ENCODE results near the gene TPPP3.
A peak's percentile ranks its signal among the peaks of the same experiment; 100 is the strongest.

TPPP3 gene

GRCh38 chr16:67403976-67404555, 10.8 kb upstream of the TPPP3 start:
- DNase-seq, result no peak

DNA sequence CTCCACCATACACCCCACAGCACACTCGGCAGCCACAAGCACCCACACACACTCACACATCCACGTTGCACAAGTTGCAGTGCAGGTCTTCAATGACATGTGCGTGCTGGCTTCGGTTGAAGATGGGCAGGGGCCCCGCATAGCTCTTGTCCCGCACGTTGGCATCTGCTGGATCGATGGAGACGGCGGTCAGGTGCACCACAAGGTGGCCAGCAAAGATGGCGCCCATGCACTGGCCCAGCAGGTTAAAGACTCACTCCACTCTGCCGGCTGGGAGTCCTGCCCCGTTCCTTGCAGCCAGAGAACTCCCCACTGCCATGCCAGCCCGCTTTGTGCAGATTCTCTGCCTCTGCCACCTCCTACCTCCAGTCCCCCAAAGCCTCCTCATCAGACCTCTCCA, 7.6 kb upstream of the TPPP3 start:
- DNase-seq, result no peak

DNA sequence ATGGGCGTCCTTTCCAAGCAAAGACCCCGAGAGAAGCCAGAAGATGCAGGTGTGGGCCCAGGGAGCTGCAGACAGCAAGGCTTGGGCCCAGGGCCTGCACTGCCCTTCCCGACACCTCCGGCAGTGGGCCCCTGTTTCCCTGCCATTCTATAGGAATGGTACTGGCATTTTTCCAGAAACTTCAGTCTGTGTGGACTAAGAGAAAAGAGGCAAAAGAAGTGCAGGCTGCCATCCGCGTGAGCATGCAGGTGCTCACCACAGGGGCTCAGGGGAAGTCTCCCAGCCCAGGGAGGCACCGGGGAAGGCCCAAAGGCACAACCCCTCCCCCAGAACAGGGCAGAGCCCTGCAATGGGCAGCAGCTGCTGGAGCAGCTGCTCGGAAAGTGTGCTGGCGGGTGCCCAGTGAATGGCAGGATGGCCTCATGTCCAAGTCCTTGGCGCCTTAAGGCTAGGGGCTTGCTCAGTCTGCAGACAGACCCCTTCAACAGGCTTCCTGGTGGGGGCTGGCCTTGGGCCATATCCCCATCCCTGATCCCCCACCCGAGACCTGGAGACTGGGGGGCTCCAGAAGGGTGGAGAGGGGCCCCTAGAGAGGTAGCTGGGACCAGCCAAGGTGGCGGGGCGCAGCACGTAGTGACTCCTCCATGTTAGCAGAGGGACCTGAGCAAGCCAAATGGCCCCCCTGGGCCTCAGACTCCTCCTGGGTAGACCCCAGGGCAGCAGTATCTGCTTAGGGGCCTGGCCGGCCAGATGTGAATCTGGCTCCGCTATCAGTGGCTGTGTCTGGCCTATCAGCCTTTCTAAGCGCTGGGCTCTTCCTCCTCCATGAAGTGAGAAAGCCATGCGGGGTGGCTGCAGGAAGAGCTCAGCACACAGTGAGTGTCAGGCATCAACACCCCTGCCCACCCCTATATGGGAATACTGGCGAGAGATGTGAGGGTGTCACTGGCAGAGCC, 6.7 kb upstream of the TPPP3 start:
- DNase-seq, result peak in 1 of 2 experiments; percentile 53

- no peak for DNase-seq
These were observed 6.0 kb upstream of the TPPP3 start for GRCh38 chr16:67399218-67399733.

DNA sequence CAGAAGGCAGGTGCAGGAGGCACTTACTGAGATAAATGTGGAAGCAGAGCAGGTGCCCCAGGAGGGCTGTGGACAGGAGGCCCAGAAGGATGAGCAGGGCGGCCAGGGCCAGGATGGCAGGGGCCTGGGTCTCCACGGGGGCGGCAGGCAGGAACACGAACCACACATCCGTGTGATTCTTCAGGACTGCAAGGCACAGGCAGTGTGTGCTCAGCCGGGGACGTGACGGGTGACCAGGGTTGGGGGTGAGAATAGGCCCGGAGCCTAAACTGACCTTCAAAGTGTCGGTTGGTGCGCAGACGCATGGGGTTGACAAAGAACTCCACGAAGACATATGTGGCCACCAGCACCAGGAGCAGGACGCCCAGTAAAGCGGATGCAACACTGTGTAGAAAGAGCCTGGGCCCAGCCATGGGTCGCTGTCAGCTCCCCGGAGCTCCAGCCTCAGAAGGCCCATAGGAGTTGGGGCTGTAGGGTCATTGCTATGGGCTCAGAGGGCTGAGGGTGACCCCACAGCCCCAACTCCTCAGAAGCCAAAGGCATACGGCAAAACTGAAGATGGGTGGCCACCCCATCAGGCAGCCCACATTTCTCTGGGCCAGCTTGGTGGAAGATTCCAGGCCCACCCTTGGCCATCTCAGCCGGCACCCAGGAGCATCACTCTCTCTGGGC, 5.4 kb upstream of the TPPP3 start:
- no peak for DNase-seq

GRCh38 chr16:67397812-67398545, 4.7 kb upstream of the TPPP3 start:
- DNase-seq, result no peak

DNA sequence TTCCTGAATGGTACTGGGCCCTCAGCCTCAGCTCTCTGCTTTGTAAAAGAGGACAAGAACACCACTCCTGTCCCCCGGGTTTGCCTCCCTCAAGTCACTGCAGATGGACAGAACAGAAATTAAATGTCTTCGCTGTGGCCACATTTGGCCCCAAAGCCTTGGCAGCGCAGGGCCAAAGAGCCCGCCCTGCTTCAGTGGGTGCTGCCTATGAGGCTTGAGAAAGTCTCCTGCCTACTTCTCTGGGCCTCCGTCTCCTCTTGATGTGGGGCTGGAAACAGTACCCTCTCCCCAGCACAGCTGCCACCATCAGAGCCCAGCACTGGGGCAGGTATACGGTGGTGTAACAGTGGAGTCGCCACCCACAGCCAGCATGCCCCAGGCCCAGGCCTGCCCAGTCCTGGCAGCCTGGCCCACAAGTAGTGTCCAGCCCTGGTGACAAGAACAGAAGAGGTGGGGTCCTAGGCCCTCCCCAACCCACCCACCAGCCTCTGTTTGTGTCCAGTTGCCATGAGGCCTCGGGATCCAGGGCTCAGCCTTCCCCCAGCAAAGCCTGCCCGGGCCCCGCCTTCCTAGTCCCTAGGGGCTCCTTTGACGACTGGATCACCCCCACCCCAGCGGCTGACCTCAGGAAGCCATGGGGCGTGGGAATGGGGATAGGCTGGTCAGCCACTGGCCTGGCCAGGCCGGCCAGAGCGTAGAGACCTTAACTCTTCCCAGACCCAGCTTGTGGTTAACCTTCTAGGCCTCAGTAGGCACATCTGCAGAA, 3.9 kb upstream of the TPPP3 start:
- no peak for DNase-seq

- peak in 1 of 2 experiments; percentile 40 for DNase-seq
These were observed 3.1 kb upstream of the TPPP3 start for GRCh38 chr16:67396159-67397035.

DNA sequence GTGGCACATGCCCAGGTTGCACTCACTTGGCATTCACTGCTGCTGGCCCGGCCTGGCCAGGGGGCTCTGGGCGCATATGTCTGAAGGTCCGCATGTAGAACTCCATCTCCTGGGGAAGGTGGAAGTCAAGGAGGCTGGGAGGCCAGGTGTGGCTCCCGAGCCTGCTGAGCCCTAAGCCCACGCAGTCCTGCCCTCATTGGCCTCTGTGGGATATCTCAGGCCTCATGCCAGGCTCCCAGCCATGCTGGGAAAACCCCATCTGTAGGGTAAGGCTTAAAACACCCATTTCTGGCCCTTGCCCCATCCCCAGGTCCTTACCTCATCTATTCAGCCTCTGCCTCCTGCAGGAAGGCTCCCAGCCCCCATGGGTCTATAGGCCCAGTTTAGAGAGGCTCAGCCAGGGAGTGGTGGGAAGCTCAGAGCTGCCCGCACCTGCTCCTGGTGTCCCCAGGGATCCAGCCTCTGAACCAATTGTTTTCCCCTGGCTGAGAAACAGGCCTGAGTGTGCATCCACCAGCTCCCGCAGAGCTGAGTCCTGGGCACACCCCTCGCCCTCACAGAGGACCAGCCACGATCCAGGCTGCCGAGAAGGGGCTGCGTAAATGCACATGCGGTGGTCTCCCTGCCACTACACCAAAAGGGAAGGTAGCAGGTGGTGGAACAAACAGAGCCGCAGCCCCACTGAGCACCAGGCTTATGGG, 2.3 kb upstream of the TPPP3 start:
- no peak for DNase-seq

- no peak for DNase-seq
These were observed 1.8 kb upstream of the TPPP3 start for GRCh38 chr16:67395105-67395457.

DNA sequence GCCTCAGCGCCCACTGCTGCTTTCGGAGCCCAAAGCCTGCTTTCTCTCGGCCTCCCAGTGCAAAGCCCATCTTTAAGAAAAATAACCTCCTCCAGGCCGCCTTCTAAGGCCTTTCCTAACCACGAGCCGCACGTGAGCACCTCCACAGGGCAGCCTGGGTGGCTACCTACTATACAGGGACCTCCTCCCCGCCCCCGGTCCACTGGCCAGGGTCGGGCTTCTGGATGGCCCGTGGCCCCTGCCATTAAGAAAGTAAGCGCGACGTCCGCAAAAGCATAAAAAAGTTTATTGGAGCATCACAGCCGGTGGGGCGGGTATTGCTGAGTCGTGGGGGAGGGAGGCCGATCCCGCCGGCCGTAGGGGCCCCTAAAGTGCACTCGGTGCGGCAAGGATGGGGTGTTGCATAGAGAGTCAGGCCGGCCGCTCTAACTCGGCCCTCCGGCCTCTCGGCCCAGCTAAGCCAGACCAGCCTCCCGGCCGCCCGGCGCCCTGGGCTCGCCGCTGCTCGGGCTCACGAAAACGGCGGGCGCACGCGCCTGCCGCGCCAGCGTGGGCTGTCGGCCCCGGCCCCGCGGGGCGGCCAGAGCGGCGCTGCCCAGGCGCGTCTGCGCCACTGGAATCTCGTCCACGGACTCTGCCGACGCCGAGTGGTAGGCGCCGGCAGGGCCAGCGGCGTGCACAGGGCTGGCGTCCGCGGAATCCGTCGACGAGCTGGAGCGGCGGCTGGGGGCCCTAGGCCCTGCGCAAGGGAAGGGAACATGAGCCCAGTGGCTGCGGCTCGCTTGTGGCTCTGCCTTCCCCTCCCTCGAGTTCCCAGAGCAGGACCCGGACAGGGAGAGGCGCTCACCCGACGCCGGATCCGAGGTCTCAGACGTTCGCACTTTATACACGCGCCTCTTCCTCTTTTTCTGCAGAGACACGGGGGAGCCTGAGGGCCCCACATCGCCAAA, 1.1 kb upstream of the TPPP3 start:
- DNase-seq, result no peak

GRCh38 chr16:67393788-67394154, 473 bp upstream of the TPPP3 start:
- no peak for DNase-seq

GRCh38 chr16:67392301-67393059, 818 bp downstream of the TPPP3 start:
- no peak for DNase-seq

DNA sequence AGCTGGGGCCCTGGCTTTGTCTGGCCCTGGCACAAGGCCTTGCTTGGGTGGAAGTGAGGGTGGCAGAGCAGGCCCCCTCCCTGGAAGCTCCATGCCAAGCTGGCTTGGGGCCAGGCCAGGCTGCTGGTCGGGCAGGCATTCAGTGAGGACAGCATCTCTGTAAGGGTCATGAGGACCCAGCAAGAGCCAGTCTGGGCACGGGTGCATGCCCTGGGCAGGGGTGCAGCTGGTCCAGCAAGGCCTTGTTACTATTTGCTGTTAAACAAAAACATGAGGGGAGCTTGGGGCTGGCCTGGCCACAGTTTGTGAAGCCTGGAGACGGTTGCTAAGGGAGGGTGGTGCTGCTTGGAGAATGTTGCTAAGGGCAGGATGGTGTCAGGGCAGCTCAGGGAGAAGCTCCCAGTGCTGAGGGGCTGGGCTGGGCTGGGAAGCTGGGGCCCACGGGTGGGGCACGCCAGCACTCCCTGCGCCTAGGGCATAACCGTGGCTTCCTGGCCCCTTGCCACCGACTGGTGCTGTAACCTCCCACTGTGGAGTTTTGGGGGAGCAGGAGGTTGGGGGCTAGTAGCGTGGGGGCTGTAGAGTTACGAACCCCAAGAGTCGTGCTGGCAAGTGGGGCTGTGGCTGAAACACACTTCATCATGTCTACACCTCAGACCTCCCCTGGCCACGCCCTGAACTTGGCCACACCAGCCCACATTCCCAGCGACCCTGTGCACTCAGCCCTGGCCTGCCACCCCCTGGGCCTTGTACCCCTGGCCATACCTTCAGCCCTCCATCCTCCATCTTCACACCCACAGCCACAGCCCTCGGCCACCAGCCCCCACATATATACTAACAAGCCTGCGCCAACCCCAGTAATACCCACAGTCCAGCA, 1.6 kb downstream of the TPPP3 start:
- peak in 1 of 2 experiments; percentile 45 for DNase-seq

DNA sequence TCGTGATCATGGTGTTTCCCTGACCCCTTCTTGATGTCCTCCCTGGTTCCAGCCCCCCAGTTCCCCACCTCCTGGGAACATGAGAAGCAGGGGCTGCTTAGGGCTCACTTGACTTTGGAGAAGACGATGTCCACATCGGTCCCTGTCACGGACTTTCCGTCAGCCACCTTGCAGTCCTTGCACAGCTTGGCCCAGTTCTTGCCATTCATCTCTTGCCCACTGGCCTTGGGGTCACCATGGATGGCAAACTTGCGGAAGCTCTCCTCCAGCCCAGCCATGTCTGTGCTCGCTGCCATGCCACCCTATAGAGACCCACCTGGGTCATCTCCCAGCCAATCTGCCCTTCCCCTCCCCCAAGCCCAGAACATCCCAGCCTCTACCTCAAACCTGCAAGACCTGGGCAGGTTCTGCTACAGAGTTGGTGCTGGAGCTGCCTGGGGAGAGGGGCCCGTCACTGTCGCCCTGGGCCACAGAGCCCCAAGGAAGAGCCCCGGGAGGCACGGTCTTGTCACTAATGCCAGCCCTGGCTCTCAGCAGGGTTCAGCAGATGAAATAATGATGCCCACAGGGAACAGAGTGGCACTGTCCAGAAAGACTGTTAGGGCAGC, 2.4 kb downstream of the TPPP3 start:
- DNase-seq, result no peak

DNA sequence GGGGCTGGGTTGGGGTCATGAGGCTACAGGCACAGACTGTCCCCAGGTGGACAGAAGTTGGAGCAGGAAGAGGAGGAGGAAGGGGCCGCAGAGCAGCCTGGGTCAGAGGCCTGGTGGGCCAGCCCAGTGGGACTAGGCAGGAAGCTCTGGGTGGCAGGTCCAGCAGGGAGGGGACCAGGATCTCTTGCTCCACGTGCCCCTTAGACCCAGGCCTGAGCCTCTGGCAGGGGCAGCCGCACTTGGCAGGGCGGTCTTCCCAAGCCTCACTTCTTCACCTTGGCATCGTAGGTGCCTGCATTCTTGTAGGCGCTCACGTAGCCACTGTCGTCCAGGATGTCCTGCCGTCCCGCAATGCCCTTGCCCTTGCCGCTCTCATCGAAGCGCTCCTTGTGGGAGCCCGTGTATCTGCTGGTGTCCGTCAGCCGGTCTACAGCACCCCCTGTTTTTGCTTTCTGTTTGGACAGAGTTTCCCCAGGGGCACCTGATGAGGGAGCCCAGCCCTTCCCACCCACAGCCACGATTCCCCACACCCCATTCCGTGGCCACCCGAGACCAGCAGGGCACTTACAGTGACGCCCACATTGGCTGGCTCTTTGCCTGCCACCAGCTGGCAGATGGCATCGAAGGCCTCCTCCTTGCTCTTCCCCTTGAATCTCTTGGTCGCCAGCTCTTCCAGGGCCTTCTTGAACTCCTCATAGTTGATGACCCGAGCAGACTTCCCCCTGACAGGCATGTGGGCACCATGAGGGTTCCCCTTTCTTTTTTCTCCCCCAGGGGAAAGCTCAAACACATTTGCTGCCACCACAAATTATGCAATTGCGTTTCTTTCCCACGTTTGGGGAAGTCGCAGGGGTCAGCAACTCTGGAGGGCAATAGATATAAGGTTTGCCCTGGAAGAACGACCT, 3.1 kb downstream of the TPPP3 start:
- peak in 1 of 2 experiments; percentile 23 for DNase-seq

Measured in NCI-H446 (cell line).